ENCODE data around the gene DISP2. TPM values are rescaled to one million over a fixed set of nuclear protein-coding genes. Genes with fewer than 3 reads are reported as not detected.

Gene DISP2
- total RNA-seq (0.63 TPM), polyA plus RNA-seq (0.27 TPM)

GRCh38 chr15:40357723-40358470 is at the start of gene DISP2:
DISP2 (plus strand) TSS chr15:40358219; CDS start chr15:40358322, 103 bp downstream.
- Histone ChIP-seq H3K36me3 (ENCODE audit: insufficient read depth) (no peaks in the 10 kb centered on the region), H3K27ac (ENCODE audit: low read depth) (no peak within 1 kb of the TSS), H3K4me1 (ENCODE audit: insufficient read depth) (no peaks in the 10 kb centered on the region), H3K4me3 (ENCODE audit: low read depth, low read length) (peak within 1 kb of the TSS; percentile 52)
- no peak for DNase-seq (ENCODE audit: extremely low spot score)
- WGBS, result 3% methylated on average over 82 of the region's 82 CpGs

- no peaks in the 10 kb centered on the region for H3K36me3 ChIP-seq (ENCODE audit: insufficient read depth)
- no peaks in the 10 kb centered on the region for H3K4me1 ChIP-seq (ENCODE audit: insufficient read depth)
- H3K4me3 ChIP-seq (ENCODE audit: low read depth, low read length), result no peak overlapping the region
- no peak overlapping the region for H3K27ac ChIP-seq (ENCODE audit: low read depth)
- no peak for DNase-seq (ENCODE audit: extremely low spot score)
- 77% methylated on average over 8 of the region's 8 CpGs for WGBS
Measured at GRCh38 chr15:40309344-40309862, 48.6 kb upstream of the DISP2 start.

DNA sequence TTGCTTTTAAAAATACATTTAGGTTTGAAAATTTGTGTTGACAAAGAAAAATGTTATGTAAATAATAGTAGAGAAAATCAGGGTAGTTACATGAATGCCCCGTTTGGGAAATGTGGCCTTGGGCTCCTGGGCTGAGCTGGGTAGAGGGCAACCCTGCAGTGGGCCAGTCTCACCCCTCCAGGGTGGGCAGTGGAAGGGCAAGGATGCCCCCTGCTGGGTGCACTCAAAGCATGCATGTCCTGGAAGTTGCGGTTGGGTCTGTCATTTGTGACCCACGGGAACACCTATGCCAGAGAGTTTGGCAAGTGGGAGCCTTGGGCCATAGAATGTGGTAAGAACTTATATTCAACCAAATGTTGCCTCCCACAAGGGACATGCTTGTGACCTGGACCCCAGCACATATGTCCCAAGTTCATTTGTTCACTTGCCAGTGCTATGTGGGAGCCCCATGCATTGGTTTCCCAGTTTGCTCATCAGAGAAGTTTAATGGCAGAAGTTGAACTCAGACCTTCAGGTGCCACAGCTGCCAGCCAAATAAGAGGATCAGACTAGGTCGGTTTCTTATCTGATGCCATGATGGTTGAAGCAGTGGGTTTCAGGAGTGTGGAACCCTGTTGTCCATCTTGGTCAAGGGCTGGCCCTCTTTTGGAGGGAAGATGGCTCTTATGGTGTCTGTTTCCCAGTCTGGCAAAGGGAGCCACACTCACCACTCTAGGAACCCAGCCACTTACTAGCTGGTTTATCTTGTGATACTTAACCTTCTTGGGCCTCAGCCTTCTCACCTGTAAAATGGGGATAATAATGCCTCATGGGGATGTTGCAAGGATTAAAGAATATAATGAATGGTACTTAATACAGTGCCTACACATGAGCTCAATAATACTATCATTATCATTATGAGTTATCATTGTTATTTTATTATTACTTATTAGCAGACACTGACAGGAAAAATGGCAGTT is 47.7 kb upstream of the DISP2 start:
- no peaks in the 10 kb centered on the region for H3K4me1 ChIP-seq (ENCODE audit: insufficient read depth)
- H3K27ac ChIP-seq (ENCODE audit: low read depth), result no peak overlapping the region
- DNase-seq (ENCODE audit: extremely low spot score), result no peak
- H3K36me3 ChIP-seq (ENCODE audit: insufficient read depth), result no peaks in the 10 kb centered on the region
- WGBS, result 20% methylated on average over 4 of the region's 4 CpGs
- no peak overlapping the region for H3K4me3 ChIP-seq (ENCODE audit: low read depth, low read length)

DNA sequence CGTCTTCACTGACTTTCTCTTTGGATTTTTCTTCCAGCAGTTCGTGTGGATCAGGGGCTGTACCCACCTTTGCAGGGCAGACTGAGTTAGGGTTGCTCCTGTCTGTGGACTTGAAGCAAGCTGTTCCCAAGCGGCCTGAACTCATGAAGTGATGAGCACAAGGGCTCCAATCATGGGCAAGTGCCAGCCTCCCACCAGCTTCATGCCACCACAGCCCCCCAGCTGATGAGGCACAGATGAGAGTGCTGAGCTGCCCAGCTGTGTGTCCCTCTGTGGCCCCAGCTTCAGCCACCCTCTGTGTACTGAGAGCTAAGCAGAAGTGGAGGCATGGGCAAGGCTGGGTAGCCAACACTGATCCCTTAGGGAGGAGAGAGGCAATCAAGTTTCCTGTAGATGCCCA is 47.0 kb upstream of the DISP2 start:
- Histone ChIP-seq H3K36me3 (ENCODE audit: insufficient read depth) (no peaks in the 10 kb centered on the region), H3K4me1 (ENCODE audit: insufficient read depth) (no peaks in the 10 kb centered on the region), H3K4me3 (ENCODE audit: low read depth, low read length) (no peak overlapping the region), H3K27ac (ENCODE audit: low read depth) (no peak overlapping the region)
- no peak for DNase-seq (ENCODE audit: extremely low spot score)
- WGBS, result 63% methylated on average over 3 of the region's 3 CpGs

GRCh38 chr15:40312370-40313158 is 45.5 kb upstream of the DISP2 start:
- WGBS, result 88% methylated on average over 10 of the region's 10 CpGs
- Histone ChIP-seq H3K36me3 (ENCODE audit: insufficient read depth) (no peaks in the 10 kb centered on the region), H3K4me3 (ENCODE audit: low read depth, low read length) (no peak overlapping the region), H3K27ac (ENCODE audit: low read depth) (no peak overlapping the region), H3K4me1 (ENCODE audit: insufficient read depth) (no peaks in the 10 kb centered on the region)
- no peak for DNase-seq (ENCODE audit: extremely low spot score)

GRCh38 chr15:40313531-40314398 is 44.3 kb upstream of the DISP2 start:
- H3K27ac ChIP-seq (ENCODE audit: low read depth), result no peak overlapping the region
- no peaks in the 10 kb centered on the region for H3K36me3 ChIP-seq (ENCODE audit: insufficient read depth)
- no peak for DNase-seq (ENCODE audit: extremely low spot score)
- WGBS, result 43% methylated on average over 10 of the region's 10 CpGs
- H3K4me3 ChIP-seq (ENCODE audit: low read depth, low read length), result no peak overlapping the region
- H3K4me1 ChIP-seq (ENCODE audit: insufficient read depth), result no peaks in the 10 kb centered on the region

DNA sequence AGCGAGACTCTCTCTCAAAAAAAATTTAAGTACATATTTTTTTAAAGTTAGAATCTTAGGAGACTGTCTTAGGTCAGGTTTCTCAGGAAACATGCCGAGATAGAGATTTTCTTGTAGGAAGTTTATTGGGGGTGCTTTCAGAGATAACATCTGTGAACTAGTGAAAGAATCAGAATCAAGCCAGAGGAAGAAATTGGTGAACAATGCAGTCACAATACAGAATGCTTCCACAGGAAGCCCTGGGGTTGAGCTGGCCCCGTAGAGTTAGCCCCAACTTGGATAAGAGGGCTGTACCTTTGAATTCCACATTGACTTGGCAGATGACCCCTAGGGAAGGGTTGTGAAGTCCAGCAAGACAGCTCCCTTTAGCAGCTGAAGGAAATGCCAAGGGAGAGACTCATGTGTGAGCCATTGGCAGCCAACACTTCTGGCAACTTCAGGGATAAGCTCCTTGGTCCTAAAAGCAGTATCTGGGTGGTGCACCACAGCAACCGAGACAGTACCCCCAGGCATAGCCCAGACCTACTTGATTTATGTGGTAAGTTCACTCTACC is 43.2 kb upstream of the DISP2 start:
- no peaks in the 10 kb centered on the region for H3K36me3 ChIP-seq (ENCODE audit: insufficient read depth)
- H3K4me3 ChIP-seq (ENCODE audit: low read depth, low read length), result no peak overlapping the region
- H3K4me1 ChIP-seq (ENCODE audit: insufficient read depth), result no peaks in the 10 kb centered on the region
- WGBS, result 71% methylated on average over 4 of the region's 4 CpGs
- no peak overlapping the region for H3K27ac ChIP-seq (ENCODE audit: low read depth)
- DNase-seq (ENCODE audit: extremely low spot score), result no peak

DNA sequence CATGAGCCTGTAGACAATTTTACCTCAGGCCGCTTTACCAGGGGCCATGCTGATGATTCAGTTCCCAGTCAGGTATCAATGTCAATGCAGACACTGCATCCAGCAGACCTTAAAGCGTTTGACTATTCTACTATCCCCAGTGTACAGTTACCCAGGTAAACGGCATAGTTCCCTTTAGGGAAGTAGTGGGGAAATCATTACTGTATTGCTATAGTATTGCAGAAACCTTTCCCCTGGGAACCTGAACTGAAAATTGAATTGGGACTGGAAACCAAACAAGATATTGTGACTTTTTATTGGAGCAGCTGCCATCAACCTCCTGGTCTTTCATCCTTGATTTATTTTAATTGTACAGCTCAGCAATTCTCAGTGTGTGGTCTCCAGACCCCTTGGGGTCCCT is 41.1 kb upstream of the DISP2 start:
- H3K36me3 ChIP-seq (ENCODE audit: insufficient read depth), result no peaks in the 10 kb centered on the region
- no peak for DNase-seq (ENCODE audit: extremely low spot score)
- WGBS, result 80% methylated on average over 3 of the region's 3 CpGs
- H3K4me1 ChIP-seq (ENCODE audit: insufficient read depth), result no peaks in the 10 kb centered on the region
- H3K27ac ChIP-seq (ENCODE audit: low read depth), result no peak overlapping the region
- H3K4me3 ChIP-seq (ENCODE audit: low read depth, low read length), result no peak overlapping the region

DNA sequence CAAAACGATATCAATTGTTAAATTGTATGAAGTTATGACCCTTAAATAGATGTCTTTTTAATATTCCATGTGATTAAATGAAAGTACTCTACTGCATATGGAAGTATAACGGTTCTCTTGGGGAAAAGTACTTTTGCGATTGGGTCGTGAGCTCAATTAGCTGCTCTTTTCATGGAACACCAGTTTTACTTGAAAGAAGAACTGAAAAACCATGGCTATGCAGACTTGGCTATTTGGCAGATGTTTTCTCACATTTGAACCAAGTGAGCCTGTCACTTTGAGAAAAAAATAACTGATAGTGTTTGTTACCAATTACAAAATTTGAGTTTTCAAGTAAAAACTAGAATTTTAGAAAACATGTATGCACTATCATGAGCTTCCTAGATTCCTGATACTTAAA is 40.4 kb upstream of the DISP2 start:
- H3K27ac ChIP-seq (ENCODE audit: low read depth), result no peak overlapping the region
- H3K4me1 ChIP-seq (ENCODE audit: insufficient read depth), result no peaks in the 10 kb centered on the region
- 70% methylated on average over 4 of the region's 4 CpGs for WGBS
- no peak overlapping the region for H3K4me3 ChIP-seq (ENCODE audit: low read depth, low read length)
- no peaks in the 10 kb centered on the region for H3K36me3 ChIP-seq (ENCODE audit: insufficient read depth)
- no peak for DNase-seq (ENCODE audit: extremely low spot score)

DNA sequence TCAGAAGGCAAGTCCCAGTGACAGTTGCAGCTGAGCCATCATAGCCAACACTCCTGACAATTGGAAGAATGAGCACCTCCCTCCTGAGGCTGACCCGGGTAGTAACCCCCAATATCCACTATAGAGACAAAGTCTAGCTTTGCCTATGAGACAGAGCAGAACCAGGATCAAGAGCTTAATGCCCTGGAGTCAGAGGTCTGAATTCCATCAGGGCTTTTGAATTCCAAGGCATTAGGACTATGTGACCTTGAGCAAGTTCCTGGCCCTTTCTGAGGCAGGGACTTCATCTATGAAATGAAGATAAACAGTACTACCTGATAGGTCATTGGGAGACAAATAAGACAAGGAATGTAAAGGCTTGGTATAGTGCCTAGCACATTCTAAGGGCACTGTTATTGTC is 37.6 kb upstream of the DISP2 start:
- 96% methylated on average over 1 of the region's 1 CpG for WGBS
- no peak overlapping the region for H3K27ac ChIP-seq (ENCODE audit: low read depth)
- H3K4me1 ChIP-seq (ENCODE audit: insufficient read depth), result peaks cover 2% of the 10 kb centered on the region

GRCh38 chr15:40320931-40321371 is 37.1 kb upstream of the DISP2 start:
- H3K4me3 ChIP-seq (ENCODE audit: low read depth, low read length), result no peak overlapping the region
- H3K27ac ChIP-seq (ENCODE audit: low read depth), result no peak overlapping the region
- WGBS, result 2% methylated on average over 2 of the region's 2 CpGs
- DNase-seq (ENCODE audit: extremely low spot score), result no peak
- H3K4me1 ChIP-seq (ENCODE audit: insufficient read depth), result peaks cover 3% of the 10 kb centered on the region
- H3K36me3 ChIP-seq (ENCODE audit: insufficient read depth), result no peaks in the 10 kb centered on the region

More for the DNA sequence above, 37.6 kb upstream of the DISP2 start:
- H3K4me3 ChIP-seq (ENCODE audit: low read depth, low read length), result no peak overlapping the region
- no peak for DNase-seq (ENCODE audit: extremely low spot score)
- no peaks in the 10 kb centered on the region for H3K36me3 ChIP-seq (ENCODE audit: insufficient read depth)

DNA sequence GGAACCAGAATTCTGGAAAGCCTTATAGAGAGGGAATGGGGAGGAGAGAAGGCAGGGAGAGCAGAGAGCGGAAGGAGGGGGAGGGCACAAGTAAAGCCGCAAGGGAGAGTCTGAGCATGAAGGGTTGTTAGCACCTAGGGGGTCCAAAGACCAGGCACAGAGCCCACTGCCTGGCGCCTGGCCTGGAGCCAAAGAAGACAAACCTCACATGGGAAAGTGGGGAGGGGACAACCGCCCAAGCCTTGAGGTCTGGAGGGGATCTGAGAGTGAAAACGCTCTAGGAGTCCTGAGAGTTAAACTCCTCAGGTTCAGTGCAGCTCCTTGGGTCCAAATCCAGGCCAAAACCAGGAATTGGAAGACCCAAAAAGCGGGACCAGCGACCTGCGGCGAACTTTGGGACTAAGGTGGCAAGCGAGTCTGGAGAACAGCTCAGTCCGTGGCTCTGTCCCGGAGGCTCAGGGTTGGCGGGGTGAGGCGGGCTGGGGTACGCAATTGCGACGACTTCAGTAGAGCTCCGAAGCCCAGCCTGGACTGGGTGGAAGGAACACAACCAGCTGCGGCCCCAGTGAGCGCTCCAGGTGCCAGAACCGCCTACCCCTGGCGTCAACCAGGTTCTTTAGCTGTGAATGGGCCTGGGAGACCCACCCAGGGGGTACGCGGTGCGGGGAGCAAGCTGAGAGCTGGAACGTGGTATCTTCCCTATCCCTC is 35.3 kb upstream of the DISP2 start:
- Histone ChIP-seq H3K27ac (ENCODE audit: low read depth) (no peak overlapping the region), H3K4me1 (ENCODE audit: insufficient read depth) (peaks cover 4% of the 10 kb centered on the region), H3K4me3 (ENCODE audit: low read depth, low read length) (peak overlapping the region; percentile 85), H3K36me3 (ENCODE audit: insufficient read depth) (no peaks in the 10 kb centered on the region)
- no peak for DNase-seq (ENCODE audit: extremely low spot score)
- WGBS, result 34% methylated on average over 26 of the region's 26 CpGs
